Type B pancreatic cell (in vitro differentiated cells): ENCODE data around the gene PAM16. TPM values are rescaled to one million over a fixed set of nuclear protein-coding genes. Genes with fewer than 3 reads are reported as not detected.

Source experiments
- DNase-seq: peaks from one replicate; pipeline ENCODE4 v3.0.0; 2021; ENCODE audit warnings: mixed read lengths; ENCODE audit not compliant: unreplicated experiment; ENCODE audit errors: extremely low spot score
- H3K27ac Mint-ChIP-seq: 2 replicates; pipeline ENCODE4 v1.8.0; 2021; ENCODE audit warnings: mild to moderate bottlenecking, mixed read lengths
- H3K27me3 Mint-ChIP-seq: 2 replicates; pipeline ENCODE4 v1.8.0; 2021; ENCODE audit warnings: mixed read lengths
- H3K36me3 Mint-ChIP-seq: 2 replicates; pipeline ENCODE4 v1.8.0; 2021; ENCODE audit warnings: mixed read lengths
- H3K4me1 Mint-ChIP-seq: one replicate; pipeline ENCODE4 v1.8.0; 2021; ENCODE audit warnings: mixed read lengths; ENCODE audit not compliant: unreplicated experiment
- H3K4me3 Mint-ChIP-seq: 2 replicates; pipeline ENCODE4 v1.8.0; 2021; ENCODE audit warnings: mild to moderate bottlenecking, mixed read lengths
- H3K9me3 Mint-ChIP-seq: 2 replicates; pipeline ENCODE4 v1.8.0; 2021; ENCODE audit warnings: mixed read lengths
- CTCF ChIP-seq: fragments of 200-600 bp; sonication (generic); conservative IDR thresholded peaks from 2 replicates; pipeline ENCODE4 v1.5.0; 2021; ENCODE audit warnings: antibody characterized with exemption, mild to moderate bottlenecking
- total RNA-seq: library from RNA; stranded (reverse); gene quantifications from 2 replicates; pipeline ENCODE4 v1.2.1, GENCODE V29; 2021; ENCODE audit warnings: low replicate concordance

PAM16 gene
- total RNA-seq, 1 donor from 2014 or later: 39.3 TPM

- no peak for TF ChIP-seq CTCF
- DNase-seq: no peak
- no peaks in the 10 kb centered on the region for H3K36me3 Mint-ChIP-seq
- H3K9me3 Mint-ChIP-seq: no peaks in the 10 kb centered on the region
- peak overlapping the region; percentile 92 for H3K27ac Mint-ChIP-seq
- peak overlapping the region; percentile 88 for H3K4me3 Mint-ChIP-seq
- H3K27me3 Mint-ChIP-seq: no peaks in the 10 kb centered on the region
- peaks cover 36% of the 10 kb centered on the region for H3K4me1 Mint-ChIP-seq
These were observed 44.5 kb downstream of the PAM16 start for GRCh38 chr16:4306470-4307214.

- TF ChIP-seq CTCF: no peak
- Mint-ChIP-seq H3K27ac (peak overlapping the region; percentile 80), H3K9me3 (no peaks in the 10 kb centered on the region), H3K4me3 (peak overlapping the region; percentile 82), H3K36me3 (peaks cover 3% of the 10 kb centered on the region), H3K4me1 (peaks cover 28% of the 10 kb centered on the region), H3K27me3 (no peaks in the 10 kb centered on the region)
- DNase-seq: no peak
These were observed 47.1 kb downstream of the PAM16 start for GRCh38 chr16:4303973-4304372.

GRCh38 chr16:4301968-4302367 is 49.2 kb downstream of the PAM16 start:
- Mint-ChIP-seq H3K9me3 (no peaks in the 10 kb centered on the region), H3K27ac (no peak overlapping the region), H3K27me3 (no peaks in the 10 kb centered on the region), H3K4me1 (peaks cover 32% of the 10 kb centered on the region), H3K36me3 (peaks cover 3% of the 10 kb centered on the region), H3K4me3 (no peak overlapping the region)
- TF ChIP-seq CTCF: no peak
- no peak for DNase-seq

GRCh38 chr16:4301177-4301576 is 49.9 kb downstream of the PAM16 start:
- peaks cover 3% of the 10 kb centered on the region for H3K36me3 Mint-ChIP-seq
- no peak for TF ChIP-seq CTCF

GRCh38 chr16:4298761-4299522 is 52.2 kb downstream of the PAM16 start:
- peak; percentile 77 for DNase-seq
- peaks cover 18% of the 10 kb centered on the region for H3K4me1 Mint-ChIP-seq
- TF ChIP-seq CTCF: no peak
- peak overlapping the region; percentile 91 for H3K27ac Mint-ChIP-seq
- H3K4me3 Mint-ChIP-seq: peak overlapping the region; percentile 61
- no peaks in the 10 kb centered on the region for H3K27me3 Mint-ChIP-seq
- H3K9me3 Mint-ChIP-seq: no peaks in the 10 kb centered on the region
- peaks cover 3% of the 10 kb centered on the region for H3K36me3 Mint-ChIP-seq

More at GRCh38 chr16:4301177-4301576, 49.9 kb downstream of the PAM16 start:
- H3K4me3 Mint-ChIP-seq: no peak overlapping the region
- no peak for DNase-seq
- peaks cover 24% of the 10 kb centered on the region for H3K4me1 Mint-ChIP-seq
- H3K27ac Mint-ChIP-seq: no peak overlapping the region
- H3K9me3 Mint-ChIP-seq: no peaks in the 10 kb centered on the region
- no peaks in the 10 kb centered on the region for H3K27me3 Mint-ChIP-seq
